ENCODE measurements around the gene C4orf51. TPM values are rescaled to one million over a fixed set of nuclear protein-coding genes. Genes with fewer than 3 reads are reported as not detected.
A peak's percentile ranks its signal among the peaks of the same experiment; 100 is the strongest.

The C4orf51 gene
- total RNA-seq, 1 donor = not detected

DNA sequence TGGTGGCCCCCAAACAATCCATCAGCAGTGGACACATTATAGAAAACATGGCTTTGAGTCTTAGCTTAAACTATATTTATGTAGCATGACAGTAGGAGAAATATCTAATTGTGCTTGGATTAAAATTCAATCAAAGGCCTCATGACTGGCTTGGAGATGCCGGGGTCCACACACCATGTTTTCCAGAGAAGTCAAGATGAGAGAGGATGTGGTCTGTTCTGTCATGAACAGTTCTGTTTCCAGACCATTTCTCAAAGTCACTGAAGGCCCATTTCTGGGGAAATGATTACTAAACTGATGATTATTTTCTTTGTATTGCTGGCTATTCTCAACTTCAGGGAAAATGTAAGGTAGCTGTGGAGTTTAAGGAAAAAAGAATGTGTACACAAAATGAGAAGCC lies 76.3 kb downstream of the C4orf51 start:
- Histone ChIP-seq H3K27ac (ENCODE audit: low read depth, low read length) (peak overlapping the region; percentile 3), H4K20me1 (ENCODE audit: insufficient read depth, low read length) (no peaks in the 10 kb centered on the region), H3K4me1 (ENCODE audit: insufficient read depth, low read length) (peaks cover 9% of the 10 kb centered on the region), H3K36me3 (ENCODE audit: insufficient read depth, low read length) (peaks cover 7% of the 10 kb centered on the region), H3K79me2 (ENCODE audit: insufficient read depth, low read length) (no peaks in the 10 kb centered on the region), H3K9me3 (ENCODE audit: low read depth, low read length) (no peaks in the 10 kb centered on the region), H3K4me2 (ENCODE audit: insufficient read depth, low read length) (no peak overlapping the region), H3K27me3 (ENCODE audit: insufficient read depth, low read length) (no peaks in the 10 kb centered on the region), H2AFZ (ENCODE audit: low read length) (no peak overlapping the region), H3K4me3 (ENCODE audit: insufficient read depth, low read length) (no peak overlapping the region)
- no peak for TF ChIP-seq CTCF (IDR thresholded peaks at IDR 0.05; ENCODE audit: extremely low read depth, low read depth, low read length)
- DNase-seq (ENCODE audit: insufficient read length, low spot score, missing footprints) = no peak

DNA sequence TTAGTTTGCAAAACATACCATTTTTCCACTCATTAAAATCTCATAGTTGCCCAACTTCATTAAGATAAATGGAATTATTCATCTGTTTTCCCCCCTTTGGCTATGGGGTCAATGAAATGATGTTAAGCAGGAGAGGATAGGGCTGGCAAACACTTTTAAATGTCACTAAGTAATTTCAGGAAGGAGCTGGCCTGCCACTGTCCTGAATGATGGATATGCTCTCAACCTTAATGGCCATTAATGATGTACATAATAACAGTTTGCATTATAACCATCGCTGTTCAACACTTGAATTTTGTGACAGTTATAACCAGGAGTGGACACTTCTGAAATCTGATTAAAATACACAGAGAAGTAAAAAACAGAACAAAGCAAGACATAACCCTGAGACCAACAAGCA lies 77.2 kb downstream of the C4orf51 start:
- peaks cover 9% of the 10 kb centered on the region for H3K36me3 ChIP-seq (ENCODE audit: insufficient read depth, low read length)
- no peaks in the 10 kb centered on the region for H4K20me1 ChIP-seq (ENCODE audit: insufficient read depth, low read length)
- TF ChIP-seq CTCF (IDR thresholded peaks at IDR 0.05; ENCODE audit: extremely low read depth, low read depth, low read length) = no peak

GRCh38 chr4:145760176-145760575 lies 80.2 kb downstream of the C4orf51 start:
- no peak for TF ChIP-seq CTCF (IDR thresholded peaks at IDR 0.05; ENCODE audit: extremely low read depth, low read depth, low read length)

More for the DNA sequence above, 77.2 kb downstream of the C4orf51 start:
- Histone ChIP-seq H3K9me3 (ENCODE audit: low read depth, low read length) (no peaks in the 10 kb centered on the region), H2AFZ (ENCODE audit: low read length) (no peak overlapping the region), H3K27ac (ENCODE audit: low read depth, low read length) (no peak overlapping the region), H3K27me3 (ENCODE audit: insufficient read depth, low read length) (no peaks in the 10 kb centered on the region), H3K79me2 (ENCODE audit: insufficient read depth, low read length) (no peaks in the 10 kb centered on the region), H3K4me2 (ENCODE audit: insufficient read depth, low read length) (no peak overlapping the region), H3K4me3 (ENCODE audit: insufficient read depth, low read length) (no peak overlapping the region), H3K4me1 (ENCODE audit: insufficient read depth, low read length) (peaks cover 9% of the 10 kb centered on the region)
- DNase-seq (ENCODE audit: insufficient read length, low spot score, missing footprints) = no peak

DNA sequence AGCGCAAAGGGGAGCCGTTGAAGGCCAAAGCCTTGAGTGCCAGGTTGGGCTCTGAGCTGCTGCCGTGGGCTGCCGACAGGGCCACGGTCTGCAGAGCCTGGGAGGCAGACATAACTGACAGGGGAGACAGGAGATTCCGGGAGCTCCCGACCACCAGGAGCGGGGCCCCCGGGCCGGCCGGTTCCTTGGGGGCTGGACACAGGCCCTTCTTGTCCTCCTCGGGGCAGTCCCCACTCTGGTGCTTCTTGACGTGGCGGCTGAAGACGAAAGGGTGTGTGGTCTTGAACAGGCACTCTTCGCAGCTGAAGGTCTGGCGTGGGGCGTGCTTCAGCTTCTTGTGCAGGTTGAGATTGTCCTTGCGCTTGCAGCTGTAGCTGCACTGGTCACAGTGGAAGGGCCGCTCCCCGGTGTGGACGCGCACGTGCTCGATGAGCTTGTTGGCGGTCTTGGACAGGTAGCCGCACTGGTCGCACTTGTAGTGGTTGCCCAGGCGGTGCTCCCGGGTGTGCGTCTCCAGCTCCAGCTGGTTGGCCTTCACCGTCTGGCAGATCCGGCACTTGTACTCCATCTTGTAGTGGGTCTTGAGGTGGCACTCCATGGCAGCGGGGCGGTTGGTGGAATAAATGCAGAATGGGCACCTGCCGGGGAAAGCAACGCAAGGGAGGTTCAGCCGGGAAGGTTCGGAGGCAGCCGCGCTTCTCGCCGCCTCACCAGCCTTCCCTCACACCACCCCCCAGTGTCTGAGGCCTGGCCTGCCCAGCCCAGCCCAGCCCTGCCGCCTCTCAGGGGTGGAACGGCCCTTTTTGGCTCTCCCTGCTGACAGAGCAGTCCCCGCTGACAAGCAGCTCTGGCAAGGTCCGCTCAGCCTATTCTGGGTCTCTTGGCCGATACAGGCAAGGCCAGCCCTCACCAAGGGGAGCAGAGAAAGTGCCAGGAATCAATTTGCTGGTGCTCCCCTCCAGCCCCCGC lies 81.3 kb downstream of the C4orf51 start:
- H3K9me3 ChIP-seq (ENCODE audit: low read depth, low read length) = no peaks in the 10 kb centered on the region
- no peaks in the 10 kb centered on the region for H3K27me3 ChIP-seq (ENCODE audit: insufficient read depth, low read length)
- TF ChIP-seq CTCF (IDR thresholded peaks at IDR 0.05; ENCODE audit: extremely low read depth, low read depth, low read length) = no peak
- H4K20me1 ChIP-seq (ENCODE audit: insufficient read depth, low read length) = no peaks in the 10 kb centered on the region
- H3K79me2 ChIP-seq (ENCODE audit: insufficient read depth, low read length) = no peaks in the 10 kb centered on the region
- no peak overlapping the region for H2AFZ ChIP-seq (ENCODE audit: low read length)
- no peak overlapping the region for H3K27ac ChIP-seq (ENCODE audit: low read depth, low read length)
- peaks cover 27% of the 10 kb centered on the region for H3K36me3 ChIP-seq (ENCODE audit: insufficient read depth, low read length)
- DNase-seq (ENCODE audit: insufficient read length, low spot score, missing footprints) = no peak
- H3K4me1 ChIP-seq (ENCODE audit: insufficient read depth, low read length) = no peaks in the 10 kb centered on the region
- H3K4me3 ChIP-seq (ENCODE audit: insufficient read depth, low read length) = no peak overlapping the region
- H3K4me2 ChIP-seq (ENCODE audit: insufficient read depth, low read length) = no peak overlapping the region

More at GRCh38 chr4:145760176-145760575, 80.2 kb downstream of the C4orf51 start:
- Histone ChIP-seq H3K36me3 (ENCODE audit: insufficient read depth, low read length) (peaks cover 26% of the 10 kb centered on the region), H3K27ac (ENCODE audit: low read depth, low read length) (no peak overlapping the region), H3K27me3 (ENCODE audit: insufficient read depth, low read length) (no peaks in the 10 kb centered on the region), H3K4me1 (ENCODE audit: insufficient read depth, low read length) (peaks cover 8% of the 10 kb centered on the region), H4K20me1 (ENCODE audit: insufficient read depth, low read length) (no peaks in the 10 kb centered on the region), H3K4me2 (ENCODE audit: insufficient read depth, low read length) (no peak overlapping the region), H3K4me3 (ENCODE audit: insufficient read depth, low read length) (no peak overlapping the region), H2AFZ (ENCODE audit: low read length) (no peak overlapping the region), H3K79me2 (ENCODE audit: insufficient read depth, low read length) (no peaks in the 10 kb centered on the region), H3K9me3 (ENCODE audit: low read depth, low read length) (no peaks in the 10 kb centered on the region)
- DNase-seq (ENCODE audit: insufficient read length, low spot score, missing footprints) = no peak
